Measurements from ENCODE around the gene RTN4.
"Not testable (repeated sequence)": the region's sequence is repeated elsewhere in the genome, so short reads cannot be mapped to it uniquely, and the experiment has no call there.

Gene RTN4

GRCh38 chr2:55050100-55050994, at the start of gene RTN4:
Gene RTN4, minus strand, starts transcription at chr2:55050451. Its CDS starts 151 bp downstream, at chr2:55050300.
- DNase-seq, result peak; percentile 100

- no peak for DNase-seq
Observed at GRCh38 chr2:55099493-55099877, 49.2 kb upstream of the RTN4 start.

GRCh38 chr2:55097461-55098410, 47.5 kb upstream of the RTN4 start:
- no peak for DNase-seq

GRCh38 chr2:55097082-55097460, 46.8 kb upstream of the RTN4 start:
- DNase-seq, result no peak

- no peak for DNase-seq
Observed at GRCh38 chr2:55096586-55096985, 46.3 kb upstream of the RTN4 start.

- no peak for DNase-seq
Observed at GRCh38 chr2:55093381-55093780, 43.1 kb upstream of the RTN4 start.

- DNase-seq, result no peak
Observed at GRCh38 chr2:55092439-55092838, 42.2 kb upstream of the RTN4 start.

GRCh38 chr2:55091681-55092080, 41.4 kb upstream of the RTN4 start:
- not testable (repeated sequence) for DNase-seq

- DNase-seq, result peak; percentile 65
Observed at GRCh38 chr2:55090702-55091101, 40.5 kb upstream of the RTN4 start.

- DNase-seq, result no peak
Observed at GRCh38 chr2:55089726-55090125, 39.5 kb upstream of the RTN4 start.

- no peak for DNase-seq
Observed at GRCh38 chr2:55088400-55088799, 38.1 kb upstream of the RTN4 start.

- peak; percentile 37 for DNase-seq
Observed at GRCh38 chr2:55087936-55088335, 37.7 kb upstream of the RTN4 start.

GRCh38 chr2:55087501-55087900, 37.2 kb upstream of the RTN4 start:
- peak; percentile 54 for DNase-seq

GRCh38 chr2:55085113-55086040, 35.1 kb upstream of the RTN4 start:
- no peak for DNase-seq

- DNase-seq, result peak; percentile 22
Observed at GRCh38 chr2:55084641-55085040, 34.4 kb upstream of the RTN4 start.

GRCh38 chr2:55080204-55080738, 30.0 kb upstream of the RTN4 start:
- DNase-seq, result no peak

GRCh38 chr2:55078956-55079355, 28.7 kb upstream of the RTN4 start:
- DNase-seq, result no peak

GRCh38 chr2:55076721-55077120, 26.5 kb upstream of the RTN4 start:
- no peak for DNase-seq

- DNase-seq, result not testable (repeated sequence)
Observed at GRCh38 chr2:55076019-55076418, 25.8 kb upstream of the RTN4 start.

- no peak for DNase-seq
Observed at GRCh38 chr2:55073000-55073983, 23.0 kb upstream of the RTN4 start.
